DOHH2 (cell line): Measurements from ENCODE around the gene SHLD1.

ENCODE experiments used
- H3F3A ChIP-seq: fragments of 200-600 bp; sonication (generic), shearing (Covaris generic); 2 replicates; pipeline ENCODE4 v1.6.0; 2016; ENCODE audit warnings: antibody characterized with exemption, mild to moderate bottlenecking; ENCODE audit not compliant: control insufficient read depth, insufficient read depth
- H3K27ac ChIP-seq: fragments of 200-600 bp; sonication (generic); 2 replicates; pipeline ENCODE4 v1.5.1; 2014; ENCODE audit warnings: low read depth, mild to moderate bottlenecking, low read length, moderate library complexity
- H3K27me3 ChIP-seq: fragments of 200-600 bp; sonication (generic); 2 replicates; pipeline ENCODE4 v1.6.1; 2014; ENCODE audit warnings: mild to moderate bottlenecking, low read length, mixed read lengths; ENCODE audit not compliant: control insufficient read depth
- H3K36me3 ChIP-seq: fragments of 200-600 bp; sonication (generic); 2 replicates; pipeline ENCODE4 v1.6.1; 2014; ENCODE audit warnings: mild to moderate bottlenecking, low read length, moderate library complexity, mixed read lengths; ENCODE audit not compliant: control insufficient read depth
- H3K4me1 ChIP-seq: fragments of 200-600 bp; sonication (generic); 2 replicates; pipeline ENCODE4 v1.6.1; 2014; ENCODE audit warnings: mild to moderate bottlenecking, low read length, mixed read lengths; ENCODE audit not compliant: control insufficient read depth
- H3K4me2 ChIP-seq: fragments of 200-600 bp; sonication (generic); 2 replicates; pipeline ENCODE4 v1.6.0; 2014; ENCODE audit warnings: mild to moderate bottlenecking, low read length, moderate library complexity
- H3K4me3 ChIP-seq: fragments of 200-600 bp; sonication (generic); 2 replicates; pipeline ENCODE4 v1.5.1; 2014; ENCODE audit warnings: mild to moderate bottlenecking, low read length, mixed read lengths
- H3K79me2 ChIP-seq: fragments of 200-600 bp; sonication (generic); 2 replicates; pipeline ENCODE4 v1.6.1; 2014; ENCODE audit warnings: mild to moderate bottlenecking, low read length, mixed read lengths; ENCODE audit not compliant: control insufficient read depth
- H3K9me2 ChIP-seq: fragments of 200-600 bp; sonication (generic); replicated peaks from 2 replicates; pipeline ENCODE4 v1.6.1; 2014; ENCODE audit warnings: mild to moderate bottlenecking, low read length, mixed read lengths; ENCODE audit not compliant: control insufficient read depth
- H3K9me3 ChIP-seq: fragments of 200-600 bp; sonication (generic); 2 replicates; pipeline ENCODE4 v1.6.1; 2014; ENCODE audit warnings: antibody characterized with exemption, low read length, mixed read lengths; ENCODE audit not compliant: control insufficient read depth, insufficient read depth
- H4K20me1 ChIP-seq: fragments of 200-600 bp; sonication (generic); 2 replicates; pipeline ENCODE4 v1.6.0; 2014; ENCODE audit warnings: low read depth, mild to moderate bottlenecking, antibody characterized with exemption, low read length, moderate library complexity; ENCODE audit not compliant: control insufficient read depth, insufficient read depth
- EZH2phosphoT487 ChIP-seq: fragments of 200-600 bp; sonication (generic); IDR thresholded peaks from 2 replicates; pipeline ENCODE4 v1.6.1; 2017; ENCODE audit warnings: borderline replicate concordance, mild to moderate bottlenecking, antibody characterized with exemption, low read length, moderate library complexity, mixed read lengths
- TF ChIP-seq, protein P1 (sequence below): fragments of 200-600 bp; sonication (generic); IDR thresholded peaks from one replicate; pipeline ENCODE4 v1.5.1; 2014; ENCODE audit warnings: antibody characterized with exemption, mild to moderate bottlenecking, low read depth, low read length; ENCODE audit not compliant: poor library complexity, severe bottlenecking

SHLD1 gene

DNA sequence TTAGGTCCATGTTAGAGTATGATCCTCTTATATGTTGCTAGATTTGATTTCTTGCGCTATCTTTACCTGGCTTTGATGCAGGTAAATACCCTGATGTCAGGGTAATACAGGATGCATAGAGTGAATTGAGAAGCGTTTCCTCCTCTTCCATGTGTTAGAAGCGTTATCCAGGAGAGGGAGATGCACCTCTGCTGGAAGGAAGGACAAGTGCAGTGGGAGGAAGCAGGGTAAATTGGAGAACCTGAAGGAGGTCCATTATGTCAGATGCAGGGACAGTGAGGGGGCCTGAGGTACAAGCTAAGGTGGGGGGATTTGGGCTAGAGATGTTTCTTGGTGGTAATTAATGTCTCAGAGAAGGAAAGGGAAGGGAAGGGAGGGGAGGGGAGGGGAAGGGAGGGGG lies 7.7 kb downstream of the SHLD1 start:
- H3K9me3 ChIP-seq: no peaks in the 10 kb centered on the region
- H3K4me1 ChIP-seq: peaks cover 49% of the 10 kb centered on the region
- no peaks in the 10 kb centered on the region for H3K27me3 ChIP-seq
- peaks cover 27% of the 10 kb centered on the region for H3K36me3 ChIP-seq
- TF ChIP-seq EZH2phosphoT487: no peak
- TF ChIP-seq, protein P1, sequence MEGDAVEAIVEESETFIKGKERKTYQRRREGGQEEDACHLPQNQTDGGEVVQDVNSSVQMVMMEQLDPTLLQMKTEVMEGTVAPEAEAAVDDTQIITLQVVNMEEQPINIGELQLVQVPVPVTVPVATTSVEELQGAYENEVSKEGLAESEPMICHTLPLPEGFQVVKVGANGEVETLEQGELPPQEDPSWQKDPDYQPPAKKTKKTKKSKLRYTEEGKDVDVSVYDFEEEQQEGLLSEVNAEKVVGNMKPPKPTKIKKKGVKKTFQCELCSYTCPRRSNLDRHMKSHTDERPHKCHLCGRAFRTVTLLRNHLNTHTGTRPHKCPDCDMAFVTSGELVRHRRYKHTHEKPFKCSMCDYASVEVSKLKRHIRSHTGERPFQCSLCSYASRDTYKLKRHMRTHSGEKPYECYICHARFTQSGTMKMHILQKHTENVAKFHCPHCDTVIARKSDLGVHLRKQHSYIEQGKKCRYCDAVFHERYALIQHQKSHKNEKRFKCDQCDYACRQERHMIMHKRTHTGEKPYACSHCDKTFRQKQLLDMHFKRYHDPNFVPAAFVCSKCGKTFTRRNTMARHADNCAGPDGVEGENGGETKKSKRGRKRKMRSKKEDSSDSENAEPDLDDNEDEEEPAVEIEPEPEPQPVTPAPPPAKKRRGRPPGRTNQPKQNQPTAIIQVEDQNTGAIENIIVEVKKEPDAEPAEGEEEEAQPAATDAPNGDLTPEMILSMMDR: no peak
- no peaks in the 10 kb centered on the region for H4K20me1 ChIP-seq
- H3F3A ChIP-seq: peaks cover 3% of the 10 kb centered on the region; the same call in 1 of the 2 replicates
- peaks cover 49% of the 10 kb centered on the region for H3K79me2 ChIP-seq
- H3K4me3 ChIP-seq: no peak overlapping the region
- H3K4me2 ChIP-seq: peak overlapping the region; percentile 30; the same call in 1 of the 2 replicates
- no peaks in the 10 kb centered on the region for H3K9me2 ChIP-seq
- H3K27ac ChIP-seq: no peak overlapping the region

DNA sequence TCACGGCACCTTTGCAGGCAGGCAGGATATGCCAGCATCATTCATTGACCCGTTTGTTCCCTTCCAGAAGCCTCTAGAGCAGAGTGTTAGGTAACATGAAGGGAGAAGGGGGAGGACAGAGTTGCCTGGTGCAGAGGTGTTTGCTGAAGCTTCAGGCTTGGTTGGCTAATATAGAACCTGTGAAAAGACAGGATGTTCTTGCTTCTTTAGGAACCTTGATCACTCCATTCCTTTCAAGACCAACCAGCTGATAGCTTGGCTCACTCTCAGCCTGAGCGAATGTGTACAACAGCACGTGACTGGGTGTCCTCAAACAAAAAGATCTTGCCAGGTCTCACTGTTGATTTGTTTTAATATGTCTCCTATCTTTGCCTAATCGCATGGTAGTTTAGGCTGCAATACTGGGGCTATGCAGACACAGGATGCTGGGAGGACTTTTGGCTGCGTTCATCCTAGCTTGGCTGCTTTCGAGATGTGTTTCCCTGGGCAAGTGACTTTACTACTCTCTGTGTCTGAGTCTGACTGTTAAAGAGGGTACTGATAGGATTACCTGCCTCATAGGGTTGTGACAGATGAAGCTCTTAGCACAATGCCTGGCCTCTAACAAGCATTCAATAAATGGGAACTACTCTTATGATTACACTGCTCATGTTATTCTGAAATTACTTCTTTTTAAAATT lies 16.0 kb downstream of the SHLD1 start:
- Histone ChIP-seq H3K79me2 (peaks cover 36% of the 10 kb centered on the region), H4K20me1 (no peaks in the 10 kb centered on the region), H3K4me2 (no peak overlapping the region), H3K4me1 (peaks cover 88% of the 10 kb centered on the region), H3K36me3 (peaks cover 24% of the 10 kb centered on the region), H3F3A (no peaks in the 10 kb centered on the region; the same call in 1 of the 2 replicates), H3K4me3 (no peak overlapping the region), H3K27ac (no peak overlapping the region), H3K9me2 (no peaks in the 10 kb centered on the region), H3K9me3 (no peaks in the 10 kb centered on the region), H3K27me3 (no peaks in the 10 kb centered on the region)
- no peak for TF ChIP-seq EZH2phosphoT487
- TF ChIP-seq, protein P1: no peak

- no peaks in the 10 kb centered on the region for H3K9me2 ChIP-seq
- no peaks in the 10 kb centered on the region; the same call in 1 of the 2 replicates for H3F3A ChIP-seq
- no peak overlapping the region for H3K4me3 ChIP-seq
- peaks cover 36% of the 10 kb centered on the region for H3K79me2 ChIP-seq
- peaks cover 79% of the 10 kb centered on the region for H3K4me1 ChIP-seq
- no peaks in the 10 kb centered on the region for H3K27me3 ChIP-seq
- no peak overlapping the region for H3K4me2 ChIP-seq
- H3K9me3 ChIP-seq: no peaks in the 10 kb centered on the region
- H3K27ac ChIP-seq: no peak overlapping the region
- no peaks in the 10 kb centered on the region for H4K20me1 ChIP-seq
- H3K36me3 ChIP-seq: peaks cover 27% of the 10 kb centered on the region
- TF ChIP-seq, protein P1: no peak
- no peak for TF ChIP-seq EZH2phosphoT487
These were observed 17.4 kb downstream of the SHLD1 start for GRCh38 chr20:5767493-5768098.
